Right lobe of liver (tissue), 4 donors: ENCODE results near the gene NUBPL.

Source experiments
- POLR2A ChIP-seq: fragments of 450-650 bp; IDR thresholded peaks from one replicate; pipeline ENCODE4 v1.6.1; 2017; ENCODE audit warnings: antibody characterized with exemption, mild to moderate bottlenecking
- TF ChIP-seq, protein P1 (sequence below), 4 donors: fragments of 200-600 bp in 3 of 4; fragments of 450-650 bp in 1 of 4; IDR thresholded peaks; one replicate each; pipeline versions ENCODE4 v1.5.1 to v1.8.0; 2016 to 2022; ENCODE audit warnings: antibody characterized with exemption in 4 of 4, mild to moderate bottlenecking in 2 of 4
- donor health status: DM: no; HTN: no; CAD: no.
- donor health status: DM: no; HTN: no; CAD: no.
- donor health status: DM: no; HTN: yes; CAD: no.

DNA sequence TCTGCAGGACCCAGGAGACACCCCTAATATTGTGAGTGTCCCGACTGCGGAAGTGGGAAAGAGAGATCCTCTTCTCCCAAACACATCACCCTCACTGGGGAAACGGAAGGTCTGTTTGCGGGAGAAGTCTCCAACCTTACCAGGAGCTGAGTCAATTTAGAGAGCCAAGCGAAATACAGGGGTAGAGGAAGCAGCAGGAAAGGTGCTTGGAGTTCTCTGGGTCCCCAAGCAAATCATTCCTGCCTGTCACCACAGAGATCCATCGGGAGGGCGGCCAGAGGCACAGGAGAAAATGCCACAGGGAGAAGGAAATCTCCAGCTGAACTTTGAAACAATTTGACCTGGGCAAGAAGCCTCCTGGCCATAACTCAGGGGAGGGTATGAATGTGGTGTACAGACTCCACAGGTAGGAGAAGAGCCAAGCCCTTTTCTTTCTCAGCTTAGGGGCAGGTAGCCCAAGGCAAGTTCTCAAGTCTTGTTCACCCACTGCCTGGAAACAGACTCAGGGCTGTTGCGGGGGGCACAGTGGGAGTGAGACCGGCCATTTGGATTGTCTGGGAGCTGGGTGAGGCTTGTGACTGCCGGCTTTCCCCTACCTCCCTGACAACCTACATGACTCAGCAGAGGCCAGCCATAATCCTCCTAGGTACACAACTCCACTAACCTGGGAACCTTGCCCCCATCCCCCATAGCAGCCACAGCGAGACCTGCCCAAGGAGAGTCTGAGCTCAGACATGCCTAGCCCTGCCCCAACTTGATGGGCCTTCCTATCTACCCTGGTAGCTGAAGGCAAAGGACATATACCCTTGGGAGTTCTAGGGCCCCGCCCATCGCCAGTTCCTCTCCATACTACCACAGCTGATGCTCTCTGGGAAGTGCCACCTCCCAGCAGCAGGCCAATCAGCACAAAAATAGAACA is 304.0 kb downstream of the NUBPL start:
- TF ChIP-seq, protein P1, sequence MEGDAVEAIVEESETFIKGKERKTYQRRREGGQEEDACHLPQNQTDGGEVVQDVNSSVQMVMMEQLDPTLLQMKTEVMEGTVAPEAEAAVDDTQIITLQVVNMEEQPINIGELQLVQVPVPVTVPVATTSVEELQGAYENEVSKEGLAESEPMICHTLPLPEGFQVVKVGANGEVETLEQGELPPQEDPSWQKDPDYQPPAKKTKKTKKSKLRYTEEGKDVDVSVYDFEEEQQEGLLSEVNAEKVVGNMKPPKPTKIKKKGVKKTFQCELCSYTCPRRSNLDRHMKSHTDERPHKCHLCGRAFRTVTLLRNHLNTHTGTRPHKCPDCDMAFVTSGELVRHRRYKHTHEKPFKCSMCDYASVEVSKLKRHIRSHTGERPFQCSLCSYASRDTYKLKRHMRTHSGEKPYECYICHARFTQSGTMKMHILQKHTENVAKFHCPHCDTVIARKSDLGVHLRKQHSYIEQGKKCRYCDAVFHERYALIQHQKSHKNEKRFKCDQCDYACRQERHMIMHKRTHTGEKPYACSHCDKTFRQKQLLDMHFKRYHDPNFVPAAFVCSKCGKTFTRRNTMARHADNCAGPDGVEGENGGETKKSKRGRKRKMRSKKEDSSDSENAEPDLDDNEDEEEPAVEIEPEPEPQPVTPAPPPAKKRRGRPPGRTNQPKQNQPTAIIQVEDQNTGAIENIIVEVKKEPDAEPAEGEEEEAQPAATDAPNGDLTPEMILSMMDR (IDR thresholded peaks at IDR 0.05) = no peak
- no peak for TF ChIP-seq POLR2A
